Lower leg skin (tissue), 3 donors: ENCODE measurements around the gene RNU1-2.

Experiments
- POLR2A ChIP-seq, 2 donors: fragments of 450-650 bp; IDR thresholded peaks; one replicate each; pipeline ENCODE4 v1.6.1; 2016 to 2017; ENCODE audit warnings: antibody characterized with exemption in 2 of 2, mild to moderate bottlenecking in 1 of 2, moderate library complexity in 1 of 2
- TF ChIP-seq, protein P1 (sequence below), 3 donors: fragments of 450-650 bp; IDR thresholded peaks; one replicate each; pipeline ENCODE4 v1.5.1; 2016; ENCODE audit warnings: antibody characterized with exemption in 3 of 3, mild to moderate bottlenecking in 3 of 3, moderate library complexity in 2 of 3

DNA sequence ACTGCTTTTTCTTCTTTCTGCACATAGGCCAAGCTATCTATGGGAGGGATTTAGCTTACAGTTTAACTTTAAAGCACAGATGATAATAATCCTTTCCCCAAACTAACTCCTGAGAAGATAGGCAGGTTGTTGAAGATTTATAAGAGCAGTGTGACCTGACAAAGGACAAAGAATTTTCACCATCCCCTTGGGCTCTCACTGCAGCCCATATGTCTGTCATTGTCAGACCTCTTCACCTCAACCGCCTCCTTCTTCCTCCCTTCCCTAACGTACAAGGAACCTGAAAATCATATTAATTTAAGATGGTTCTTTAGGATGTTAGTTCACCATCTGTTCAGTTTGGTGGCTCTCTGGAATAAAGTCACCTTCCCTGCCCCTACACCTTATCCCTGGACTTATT is 5.0 kb downstream of the RNU1-2 start:
- TF ChIP-seq POLR2A (IDR thresholded peaks at IDR 0.05), result no peak
- TF ChIP-seq, protein P1, sequence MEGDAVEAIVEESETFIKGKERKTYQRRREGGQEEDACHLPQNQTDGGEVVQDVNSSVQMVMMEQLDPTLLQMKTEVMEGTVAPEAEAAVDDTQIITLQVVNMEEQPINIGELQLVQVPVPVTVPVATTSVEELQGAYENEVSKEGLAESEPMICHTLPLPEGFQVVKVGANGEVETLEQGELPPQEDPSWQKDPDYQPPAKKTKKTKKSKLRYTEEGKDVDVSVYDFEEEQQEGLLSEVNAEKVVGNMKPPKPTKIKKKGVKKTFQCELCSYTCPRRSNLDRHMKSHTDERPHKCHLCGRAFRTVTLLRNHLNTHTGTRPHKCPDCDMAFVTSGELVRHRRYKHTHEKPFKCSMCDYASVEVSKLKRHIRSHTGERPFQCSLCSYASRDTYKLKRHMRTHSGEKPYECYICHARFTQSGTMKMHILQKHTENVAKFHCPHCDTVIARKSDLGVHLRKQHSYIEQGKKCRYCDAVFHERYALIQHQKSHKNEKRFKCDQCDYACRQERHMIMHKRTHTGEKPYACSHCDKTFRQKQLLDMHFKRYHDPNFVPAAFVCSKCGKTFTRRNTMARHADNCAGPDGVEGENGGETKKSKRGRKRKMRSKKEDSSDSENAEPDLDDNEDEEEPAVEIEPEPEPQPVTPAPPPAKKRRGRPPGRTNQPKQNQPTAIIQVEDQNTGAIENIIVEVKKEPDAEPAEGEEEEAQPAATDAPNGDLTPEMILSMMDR (IDR thresholded peaks at IDR 0.05), result no peak
